Keratinocyte (primary cell): ENCODE results near the gene PRKN.

Experiments used
- CTCF ChIP-seq, 3 experiments: IDR thresholded peaks in 1 of 3; conservative IDR thresholded peaks in 1 of 3; optimal IDR thresholded peaks in 1 of 3; 2 replicates in 2 of 3; 3 replicates in 1 of 3; pipeline versions ENCODE3 to v1.5.1; 2011; ENCODE audit warnings: low read length in 3 of 3, mild to moderate bottlenecking in 3 of 3, moderate library complexity in 2 of 3, control low read depth in 1 of 3, inconsistent platforms in 1 of 3; ENCODE audit not compliant: insufficient read depth in 2 of 3; ENCODE audit errors: extremely low read depth in 1 of 3
- EZH2 ChIP-seq: IDR thresholded peaks from one replicate; pipeline ENCODE4 v1.6.1; 2012; ENCODE audit warnings: inconsistent platforms, mild to moderate bottlenecking, low read length, moderate library complexity

DNA sequence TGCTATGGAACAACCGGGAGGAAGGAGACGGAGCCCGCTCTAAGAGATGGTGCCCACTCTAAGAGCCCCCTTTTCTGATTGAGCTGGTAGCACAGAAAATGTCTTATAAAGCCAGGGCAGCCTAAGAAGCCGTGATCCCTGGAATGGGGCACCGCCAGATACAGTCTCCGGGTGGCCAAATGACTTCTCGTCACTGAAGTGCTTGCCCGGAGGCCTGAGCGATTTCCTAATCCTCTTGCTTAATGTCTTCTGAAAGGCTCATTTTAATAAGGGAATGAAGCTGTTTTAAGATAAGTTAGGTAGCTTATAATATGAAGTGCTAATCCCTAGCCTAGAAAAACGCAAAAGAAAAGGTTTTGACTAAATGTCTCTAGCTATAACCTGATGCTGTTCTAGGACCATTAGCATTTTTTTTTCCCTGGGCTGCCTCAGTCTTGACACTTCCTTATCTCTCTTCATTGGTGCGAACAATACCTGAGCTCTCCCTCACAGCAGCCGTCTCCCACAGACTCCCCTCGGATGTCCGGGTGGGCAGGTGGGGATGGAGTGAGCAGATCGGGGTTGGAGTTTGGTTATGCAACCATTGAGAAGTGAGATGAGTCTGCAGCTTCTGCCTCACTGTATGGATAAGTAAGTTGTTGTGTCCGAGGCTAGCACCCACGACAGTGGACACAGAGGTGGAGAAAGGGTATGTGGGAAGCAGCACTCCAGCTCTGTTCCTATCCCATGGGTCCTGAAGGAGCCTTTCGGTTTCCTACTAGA is 894.3 kb downstream of the PRKN start:
- TF ChIP-seq CTCF (optimal IDR thresholded peaks at IDR 0.05 in 1 of 3, IDR thresholded peaks at IDR 0.05 in 1 of 3, conservative IDR thresholded peaks at IDR 0.05 in 1 of 3; ENCODE audit: extremely low read depth in 1 of 3, insufficient read depth in 2 of 3, low read length in 3 of 3) (no peak), EZH2 (no peak)
